Fibroblast of mammary gland (primary cell): ENCODE measurements around the gene ACTR3C.
"Not testable (repeated sequence)": the region's sequence is repeated elsewhere in the genome, so short reads cannot be mapped to it uniquely, and the experiment has no call there.

ENCODE experiments used
- DNase-seq: peaks from one replicate; pipeline ENCODE4 v3.0.0-alpha.2; 2010; ENCODE audit warnings: low read depth
- H3K4me3 ChIP-seq: 2 replicates; pipeline ENCODE4 v1.5.1; 2011; ENCODE audit warnings: low read depth, mild to moderate bottlenecking, low read length, moderate library complexity; ENCODE audit not compliant: control insufficient read depth
- TF ChIP-seq, protein P1 (sequence below): conservative IDR thresholded peaks from 2 replicates; pipeline ENCODE4 v1.5.1; 2011; ENCODE audit warnings: low read depth, low read length, inconsistent platforms; ENCODE audit not compliant: control insufficient read depth, insufficient read depth

ACTR3C gene

DNA sequence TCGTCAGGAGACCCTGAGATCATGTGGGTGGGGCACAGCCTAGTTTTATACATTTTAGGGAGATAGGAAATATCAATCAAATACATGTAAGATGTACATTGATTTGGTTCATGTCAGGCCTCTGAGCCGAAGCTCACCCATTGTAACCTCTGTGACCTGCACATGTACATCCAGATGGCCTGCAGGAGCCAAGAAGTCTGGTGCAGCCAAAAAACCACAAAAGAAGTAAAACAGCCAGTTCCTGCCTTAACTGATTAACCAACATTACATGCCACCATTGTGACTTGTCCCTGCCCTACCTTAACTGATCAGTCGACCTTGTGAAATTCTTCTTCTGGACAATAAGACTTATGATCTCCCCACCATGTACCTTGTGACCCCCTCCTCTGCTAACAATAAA is 16.2 kb downstream of the ACTR3C start:
- H3K4me3 ChIP-seq, result no peak overlapping the region
- no peak for DNase-seq
- TF ChIP-seq, protein P1, sequence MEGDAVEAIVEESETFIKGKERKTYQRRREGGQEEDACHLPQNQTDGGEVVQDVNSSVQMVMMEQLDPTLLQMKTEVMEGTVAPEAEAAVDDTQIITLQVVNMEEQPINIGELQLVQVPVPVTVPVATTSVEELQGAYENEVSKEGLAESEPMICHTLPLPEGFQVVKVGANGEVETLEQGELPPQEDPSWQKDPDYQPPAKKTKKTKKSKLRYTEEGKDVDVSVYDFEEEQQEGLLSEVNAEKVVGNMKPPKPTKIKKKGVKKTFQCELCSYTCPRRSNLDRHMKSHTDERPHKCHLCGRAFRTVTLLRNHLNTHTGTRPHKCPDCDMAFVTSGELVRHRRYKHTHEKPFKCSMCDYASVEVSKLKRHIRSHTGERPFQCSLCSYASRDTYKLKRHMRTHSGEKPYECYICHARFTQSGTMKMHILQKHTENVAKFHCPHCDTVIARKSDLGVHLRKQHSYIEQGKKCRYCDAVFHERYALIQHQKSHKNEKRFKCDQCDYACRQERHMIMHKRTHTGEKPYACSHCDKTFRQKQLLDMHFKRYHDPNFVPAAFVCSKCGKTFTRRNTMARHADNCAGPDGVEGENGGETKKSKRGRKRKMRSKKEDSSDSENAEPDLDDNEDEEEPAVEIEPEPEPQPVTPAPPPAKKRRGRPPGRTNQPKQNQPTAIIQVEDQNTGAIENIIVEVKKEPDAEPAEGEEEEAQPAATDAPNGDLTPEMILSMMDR, result no peak

DNA sequence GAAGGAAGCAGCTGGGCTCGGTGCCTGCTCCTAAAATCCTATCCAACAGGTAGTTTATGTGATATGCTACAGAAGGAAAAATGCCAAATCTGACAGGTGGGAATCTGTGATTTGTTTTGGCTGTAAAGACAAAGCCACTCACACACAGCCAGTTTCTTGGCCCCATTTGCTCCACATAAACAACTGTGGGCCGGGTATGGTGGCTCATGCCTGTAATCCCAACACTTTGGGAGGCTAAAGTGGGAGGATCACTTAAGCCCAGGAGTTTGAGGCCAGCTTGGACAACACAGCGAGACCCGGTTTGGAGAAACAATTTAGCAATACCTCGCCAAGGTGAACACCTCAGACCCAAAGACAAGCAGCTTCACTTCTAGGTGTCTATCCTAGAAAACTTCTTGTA is 17.0 kb downstream of the ACTR3C start:
- not testable (repeated sequence) for DNase-seq, H3K4me3 ChIP-seq

DNA sequence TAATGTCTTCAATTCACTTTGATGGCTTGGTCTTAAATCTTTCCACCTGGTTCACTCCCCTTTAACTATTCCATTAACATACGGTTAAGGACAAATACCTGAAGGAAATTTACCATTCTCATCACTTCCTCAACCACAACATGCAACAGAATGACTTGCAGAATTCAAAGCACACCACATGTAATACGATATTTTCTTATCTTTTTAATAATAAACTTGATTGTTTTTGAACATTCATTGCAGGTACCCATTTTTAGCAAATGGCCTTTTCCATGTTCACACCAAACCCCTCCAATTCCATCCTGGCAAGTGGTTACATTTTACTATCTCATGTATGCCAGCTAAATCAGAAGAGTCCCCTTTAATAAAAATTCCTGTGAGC is 17.5 kb downstream of the ACTR3C start:
- H3K4me3 ChIP-seq, DNase-seq: not testable (repeated sequence)

DNA sequence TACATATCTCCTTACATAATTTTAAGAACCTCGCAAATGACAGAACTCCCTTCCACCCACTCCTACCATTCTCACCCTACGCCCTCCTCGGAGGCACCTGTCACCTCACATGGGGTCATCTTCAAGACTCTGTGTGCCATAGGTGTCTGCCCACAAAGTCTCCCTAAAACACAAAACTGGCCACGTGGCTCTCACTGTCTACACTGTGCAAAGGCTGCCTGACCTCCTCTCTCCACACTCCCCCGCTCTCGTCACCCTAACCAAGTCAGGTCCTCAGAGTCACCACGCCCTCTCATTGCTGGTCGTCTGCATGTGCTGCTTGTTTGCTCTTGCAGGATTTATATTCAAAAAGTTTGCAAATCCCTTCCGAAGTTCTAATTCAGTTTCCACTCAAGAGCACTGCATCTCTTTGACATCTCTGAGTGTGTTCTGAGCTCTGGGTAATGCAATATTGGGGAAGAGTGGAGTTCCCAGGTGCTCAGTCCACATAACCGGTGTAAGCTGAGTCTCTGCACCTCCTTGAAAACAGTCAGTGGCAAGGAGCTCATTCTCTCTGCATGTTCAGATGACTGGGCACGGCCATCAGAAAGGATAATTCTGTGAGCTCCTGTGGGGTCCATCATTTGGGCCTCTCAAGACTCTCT is 18.0 kb downstream of the ACTR3C start:
- not testable (repeated sequence) for H3K4me3 ChIP-seq, DNase-seq

DNA sequence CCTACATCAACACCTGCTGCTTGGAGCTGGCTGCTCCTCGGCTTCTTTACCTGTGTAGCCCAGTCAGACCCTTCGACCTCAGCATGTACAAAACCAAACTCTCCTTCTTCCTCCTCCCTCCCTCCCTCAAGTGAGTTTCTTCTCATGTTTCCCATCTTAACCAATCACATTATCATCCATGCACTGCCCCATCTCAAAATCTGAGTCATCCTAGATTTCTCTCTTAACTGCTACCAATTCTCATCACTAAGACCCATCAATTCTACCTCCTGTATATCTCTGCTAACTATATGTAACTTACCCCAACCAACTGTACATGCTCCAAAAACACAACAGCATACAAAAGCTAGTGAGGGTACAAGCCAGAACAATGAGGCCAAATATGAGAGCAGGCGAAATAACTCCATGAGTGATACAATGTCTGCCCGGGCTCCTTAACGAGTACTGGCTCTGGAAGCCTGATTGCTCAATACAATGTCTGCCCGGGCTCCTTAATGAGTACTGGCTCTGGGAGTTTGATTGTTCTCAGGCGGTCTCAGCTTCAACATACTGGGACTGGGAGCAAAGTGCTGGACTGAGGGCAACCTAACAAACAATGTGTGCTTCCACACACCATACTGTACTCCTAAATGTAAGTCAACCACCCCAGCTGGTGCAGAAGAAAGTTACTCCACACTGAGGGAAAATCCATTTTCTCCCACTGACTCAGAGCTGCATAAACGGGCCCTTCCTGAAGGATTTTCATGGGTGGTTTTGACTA is 18.7 kb downstream of the ACTR3C start:
- not testable (repeated sequence) for H3K4me3 ChIP-seq
- DNase-seq, result peak; percentile 11

DNA sequence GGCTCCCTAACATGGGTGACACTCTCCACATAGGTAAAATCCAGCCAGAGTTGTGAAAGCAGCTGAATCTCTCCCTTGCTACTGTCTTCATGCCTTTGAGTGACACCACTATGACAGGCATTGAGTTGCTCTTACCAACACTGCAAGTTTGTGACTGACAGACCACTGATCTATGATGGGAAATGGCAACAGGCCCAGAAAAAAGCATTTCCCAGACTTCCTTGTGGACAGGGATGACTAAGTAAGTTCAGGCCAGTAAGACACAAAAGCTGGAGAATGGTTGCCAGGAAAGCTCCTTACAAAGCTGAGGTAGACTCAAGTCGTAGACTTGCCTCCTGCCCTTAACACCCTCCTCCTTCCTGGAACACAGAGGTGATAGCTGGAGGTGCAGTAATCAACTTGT is 20.4 kb downstream of the ACTR3C start:
- H3K4me3 ChIP-seq, result not testable (repeated sequence)
- DNase-seq, result peak; percentile 65

DNA sequence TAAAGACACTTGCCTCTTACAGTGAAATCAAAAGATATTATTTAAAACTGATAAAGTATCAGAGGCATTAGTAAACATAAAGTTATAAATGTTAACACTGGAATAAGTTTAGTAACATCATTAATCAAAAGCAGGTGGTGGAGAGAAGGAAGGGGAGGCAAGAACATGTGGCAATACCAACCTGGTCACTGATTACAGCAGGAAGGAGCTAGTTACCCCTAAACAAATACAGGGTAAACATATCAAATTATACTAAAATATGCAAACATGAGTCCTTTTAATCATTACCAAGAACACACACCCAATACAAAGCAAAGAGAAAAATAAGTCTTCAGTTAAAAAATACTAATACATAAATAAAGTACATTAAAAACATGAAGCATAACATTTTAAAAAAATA is 25.4 kb downstream of the ACTR3C start:
- DNase-seq, H3K4me3 ChIP-seq: not testable (repeated sequence)

DNA sequence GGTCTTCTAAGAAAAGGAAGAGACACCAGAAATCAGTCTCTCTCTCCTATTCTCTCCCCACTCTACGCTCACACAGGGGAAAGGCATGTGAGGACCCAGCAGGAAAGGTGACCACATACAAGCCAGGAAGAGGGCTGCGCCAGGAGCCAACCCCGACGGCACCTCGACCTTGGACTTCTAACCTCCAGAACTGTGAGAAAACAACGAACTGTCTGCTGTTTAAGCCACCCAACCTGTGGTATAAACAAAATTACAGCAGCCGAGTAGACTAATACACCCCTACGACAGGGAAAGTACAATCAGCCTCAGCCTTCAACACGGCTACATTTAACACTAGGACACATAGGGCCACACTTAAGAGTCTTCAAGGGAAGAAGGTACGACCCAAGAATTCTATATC is 26.5 kb downstream of the ACTR3C start:
- H3K4me3 ChIP-seq, DNase-seq: not testable (repeated sequence)

DNA sequence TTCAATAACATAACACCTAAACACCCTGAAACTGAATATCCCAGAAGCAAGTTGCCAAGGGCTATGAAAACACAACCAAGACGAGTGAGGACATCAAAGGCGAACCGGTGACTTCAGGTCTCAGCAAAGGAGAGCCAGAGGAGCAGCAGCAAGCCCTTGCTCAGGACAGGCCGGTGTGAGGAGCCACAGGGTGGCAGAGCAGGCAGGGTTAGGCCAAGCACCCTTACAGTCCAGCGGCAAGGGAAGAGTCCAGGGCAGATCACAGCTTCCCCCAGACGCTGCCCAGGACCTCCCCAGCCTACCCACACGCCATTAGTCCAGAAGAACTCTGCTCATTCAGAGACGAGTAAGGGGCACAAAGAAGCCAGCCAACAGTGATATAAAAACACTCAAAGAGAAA is 27.7 kb downstream of the ACTR3C start:
- H3K4me3 ChIP-seq, result not testable (repeated sequence)

DNA sequence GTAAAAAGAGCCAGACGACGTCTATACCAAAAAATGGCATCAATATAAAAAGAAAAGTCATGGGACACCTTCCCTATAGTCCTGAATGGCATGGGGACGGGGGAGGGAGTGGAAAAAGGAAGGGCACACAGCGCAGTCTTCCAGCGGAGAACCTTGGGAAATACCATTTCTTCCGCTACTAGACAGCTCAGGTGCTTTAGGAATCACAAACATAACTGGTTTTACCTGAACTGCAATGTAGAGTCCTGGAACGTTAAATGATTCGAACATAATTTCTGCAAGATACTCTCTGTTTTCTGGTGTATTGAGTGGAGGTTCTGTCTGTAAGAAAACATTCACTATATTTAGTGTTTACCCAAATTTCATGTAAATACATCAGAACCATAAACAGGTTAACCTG is 28.3 kb downstream of the ACTR3C start:
- not testable (repeated sequence) for H3K4me3 ChIP-seq

More for the DNA sequence above, 27.7 kb downstream of the ACTR3C start:
- DNase-seq, result not testable (repeated sequence)

DNA sequence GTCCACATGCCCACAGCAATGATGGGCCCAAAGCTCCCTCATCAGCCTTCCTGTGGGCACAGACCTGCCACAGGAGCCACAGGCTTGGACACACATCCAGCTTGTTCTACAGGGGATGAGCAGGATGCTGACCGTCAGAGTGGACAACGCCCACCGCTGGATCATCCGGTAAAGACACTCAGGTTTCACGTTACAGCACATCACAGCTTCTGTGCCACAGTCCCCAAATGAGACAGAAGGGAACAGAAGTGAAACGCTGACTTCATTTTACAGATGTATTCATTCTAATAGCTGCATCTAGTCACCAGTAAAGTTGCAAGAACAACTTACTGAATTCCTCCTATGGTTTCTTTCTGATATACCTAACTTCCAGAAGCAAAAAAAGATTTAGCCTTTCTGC is 33.0 kb downstream of the ACTR3C start:
- not testable (repeated sequence) for H3K4me3 ChIP-seq, DNase-seq

More for the DNA sequence above, 28.3 kb downstream of the ACTR3C start:
- DNase-seq, result not testable (repeated sequence)

DNA sequence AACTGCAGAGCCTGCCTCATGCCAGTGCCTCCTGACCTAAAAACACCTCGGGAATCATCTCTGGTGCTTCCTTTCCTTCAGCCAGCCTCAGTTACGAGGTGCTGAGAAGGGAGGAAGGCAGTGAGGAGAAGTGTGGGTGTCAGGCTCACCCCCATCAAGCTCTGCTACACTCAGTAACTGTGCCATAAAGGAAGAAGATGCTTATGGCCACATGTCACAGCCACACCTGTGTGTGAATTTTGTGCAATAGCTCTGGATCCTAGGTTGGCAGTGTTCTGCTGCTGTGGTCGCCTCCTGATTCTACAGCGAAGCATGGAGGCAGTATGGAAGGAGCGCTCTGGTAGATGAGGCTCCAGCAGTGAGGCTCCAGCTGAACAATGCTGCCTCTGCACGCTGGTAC is 34.5 kb downstream of the ACTR3C start:
- not testable (repeated sequence) for H3K4me3 ChIP-seq, DNase-seq

DNA sequence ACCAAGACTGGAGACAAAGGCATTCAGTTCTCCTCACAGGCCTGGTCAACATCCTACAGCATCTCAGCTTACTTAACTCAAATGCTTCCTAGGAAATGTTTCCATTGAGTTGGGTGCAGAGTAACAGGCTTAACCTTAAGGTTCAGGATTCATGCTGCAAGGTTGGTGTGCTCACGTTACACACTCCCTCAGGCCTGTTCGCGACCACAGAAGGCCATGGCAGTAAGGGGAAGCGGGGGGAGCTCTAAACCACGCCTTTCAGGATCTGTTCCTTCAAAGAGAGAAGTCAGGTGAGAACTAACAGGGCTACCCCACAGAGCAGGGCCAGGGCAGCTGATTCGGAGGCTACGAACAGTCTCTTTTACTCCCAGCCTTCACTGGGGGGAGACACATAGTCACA is 35.5 kb downstream of the ACTR3C start:
- not testable (repeated sequence) for DNase-seq, H3K4me3 ChIP-seq
